HCT116 (cell line): ENCODE data around the gene BMP7. TPM values are rescaled to one million over a fixed set of nuclear protein-coding genes. Genes with fewer than 3 reads are reported as not detected.

Experiments
- ATAC-seq: fragments of 200-7000 bp; cut with Tn5 transposase; 2 replicates; pipeline ENCODE4 v1.9.1; 2020; ENCODE audit warnings: mild to moderate bottlenecking, moderate library complexity
- BruUV-seq: library from RNA; stranded (reverse); fragments of 400-500 nt; replicated peaks from 2 replicates; lab custom pipeline; 2021; lab: Mats Ljungman, UMichigan
- CTCF ChIA-PET: fragments of 300-600 bp; sonication (Branson Sonifier 250); formaldehyde crosslinking; loops from one replicate; lab custom pipeline; 2021; ENCODE audit warnings: antibody characterized with exemption; lab: Charles Lee
- POLR2A ChIA-PET: fragments of 300-600, 350-600 bp; sonication (Branson Sonifier 250); formaldehyde crosslinking; loops from one replicate; lab custom pipeline; 2021; ENCODE audit warnings: antibody characterized with exemption; lab: Charles Lee
- RAD21 ChIA-PET, 2 experiments: fragments of 300-600 bp; sonication (Branson Sonifier 250); formaldehyde crosslinking; loops; one replicate each; lab custom pipeline; 2023; ENCODE audit warnings: low total read pairs in 2 of 2; ENCODE audit not compliant: uncharacterized antibody in 2 of 2, unreplicated experiment in 2 of 2, low non-redundant PET in 1 of 2; lab: Charles Lee
- DNase-seq: peaks from one replicate; pipeline ENCODE4 v3.0.0-alpha.2; 2010; ENCODE audit warnings: low read depth, low spot score
- H2AFZ ChIP-seq: fragments of 200-600 bp; shearing (Covaris generic), sonication (generic); 2 replicates; pipeline ENCODE4 v1.6.1; 2017; ENCODE audit warnings: low read depth, mixed run types, mixed read lengths, antibody characterized with exemption, low read length; ENCODE audit not compliant: poor library complexity, severe bottlenecking
- H3K27ac ChIP-seq: 2 replicates; pipeline ENCODE4 v1.5.1; 2012; ENCODE audit warnings: low read depth, low read length
- H3K27me3 ChIP-seq: fragments of 200-600 bp; sonication (generic); 2 replicates; pipeline ENCODE4 v1.6.1; 2016; ENCODE audit warnings: mixed run types, low read length, mixed read lengths; ENCODE audit not compliant: insufficient read depth
- H3K36me3 ChIP-seq, 2 experiments: fragments of 200-500 bp in 1 of 2; fragments of 200-600 bp in 1 of 2; sonication (Bioruptor generic) in 1 of 2; sonication (generic) in 1 of 2; 2 replicates each; pipeline versions ENCODE4 v1.5.1 to v1.6.1; 2014 to 2016; ENCODE audit warnings: low read length in 2 of 2, inconsistent platforms in 1 of 2, mixed read lengths in 1 of 2, mixed run types in 1 of 2; ENCODE audit not compliant: insufficient read depth in 2 of 2, control insufficient read depth in 1 of 2
- H3K4me1 ChIP-seq, 2 experiments: fragments of 200-600 bp in 1 of 2; sonication (generic) in 1 of 2; 2 replicates each; pipeline versions ENCODE4 v1.5.1 to v1.6.1; 2012 to 2017; ENCODE audit warnings: low read length in 2 of 2, inconsistent platforms in 1 of 2, mild to moderate bottlenecking in 1 of 2, mixed read lengths in 1 of 2, mixed run types in 1 of 2, moderate library complexity in 1 of 2; ENCODE audit not compliant: insufficient read depth in 2 of 2, control insufficient read depth in 1 of 2
- H3K4me2 ChIP-seq: fragments of 200-600 bp; sonication (generic); 2 replicates; pipeline ENCODE4 v1.6.1; 2017; ENCODE audit warnings: mixed run types, low read length, mixed read lengths
- H3K4me3 ChIP-seq, 2 experiments: fragments of 200-600 bp in 1 of 2; sonication (generic) in 1 of 2; replicated peaks in 1 of 2; 2 replicates each; pipeline ENCODE4 v1.5.1; 2011 to 2016; ENCODE audit warnings: low read length in 2 of 2, control low read depth in 1 of 2, low read depth in 1 of 2, mild to moderate bottlenecking in 1 of 2, mixed read lengths in 1 of 2, mixed run types in 1 of 2
- H3K79me2 ChIP-seq: fragments of 200-600 bp; sonication (generic); 2 replicates; pipeline ENCODE4 v1.6.1; 2017; ENCODE audit warnings: mild to moderate bottlenecking, mixed run types, low read length, moderate library complexity, mixed read lengths; ENCODE audit not compliant: insufficient read depth
- H3K9ac ChIP-seq: fragments of 200-600 bp; sonication (generic); 2 replicates; pipeline ENCODE4 v1.6.1; 2016; ENCODE audit warnings: low read length, mixed read lengths
- H3K9me2 ChIP-seq: fragments of 200-600 bp; sonication (generic), shearing (Covaris generic); 2 replicates; pipeline ENCODE4 v1.6.1; 2017; ENCODE audit warnings: mixed run types, mild to moderate bottlenecking, moderate library complexity; ENCODE audit not compliant: insufficient read depth
- H3K9me3 ChIP-seq, 2 experiments: fragments of 200-500 bp in 1 of 2; fragments of 200-600 bp in 1 of 2; sonication (Bioruptor generic) in 1 of 2; sonication (generic) in 1 of 2; 2 replicates each; pipeline ENCODE4 v1.6.1; 2014 to 2017; ENCODE audit warnings: low read length in 2 of 2, mixed read lengths in 2 of 2, inconsistent platforms in 1 of 2, low read depth in 1 of 2, mild to moderate bottlenecking in 1 of 2, mixed run types in 1 of 2, moderate library complexity in 1 of 2; ENCODE audit not compliant: control insufficient read depth in 1 of 2, insufficient read depth in 1 of 2
- H4K20me1 ChIP-seq: fragments of 200-600 bp; sonication (generic), shearing (Covaris generic); 2 replicates; pipeline ENCODE4 v1.6.1; 2017; ENCODE audit warnings: mixed run types, mild to moderate bottlenecking, moderate library complexity; ENCODE audit not compliant: insufficient read depth
- CBX3 ChIP-seq: IDR thresholded peaks from 2 replicates; pipeline ENCODE4 v1.6.1; 2012; ENCODE audit warnings: low read depth
- CEBPB ChIP-seq: IDR thresholded peaks from 2 replicates; pipeline ENCODE4 v1.6.1; 2012; ENCODE audit warnings: low read depth
- EGR1 ChIP-seq: IDR thresholded peaks from 2 replicates; pipeline ENCODE4 v1.6.1; 2012; ENCODE audit warnings: low read depth
- EZH2phosphoT487 ChIP-seq: fragments of 200-600 bp; IDR thresholded peaks from 2 replicates; pipeline ENCODE4 v1.6.1; 2018; ENCODE audit warnings: antibody characterized with exemption, borderline replicate concordance
- FOSL1 ChIP-seq: IDR thresholded peaks from 2 replicates; pipeline ENCODE4 v1.6.1; 2012; ENCODE audit warnings: low read depth
- JUND ChIP-seq: IDR thresholded peaks from 2 replicates; pipeline ENCODE4 v1.6.1; 2012
- SIN3A ChIP-seq: IDR thresholded peaks from 2 replicates; pipeline ENCODE4 v1.6.1; 2012; ENCODE audit warnings: low read depth
- SP1 ChIP-seq: IDR thresholded peaks from 2 replicates; pipeline ENCODE4 v1.6.1; 2012; ENCODE audit warnings: low read depth
- SRF ChIP-seq: IDR thresholded peaks from 2 replicates; pipeline ENCODE4 v1.6.1; 2012; ENCODE audit warnings: low read depth
- TCF7L2 ChIP-seq: IDR thresholded peaks from 2 replicates; pipeline ENCODE4 v1.7.0; 2011; ENCODE audit warnings: borderline replicate concordance, inconsistent platforms; ENCODE audit not compliant: insufficient read depth, insufficient read length; ENCODE audit errors: extremely low read depth
- ZBTB33 ChIP-seq: IDR thresholded peaks from 2 replicates; pipeline ENCODE4 v1.6.1; 2011; ENCODE audit warnings: mild to moderate bottlenecking, low read length, moderate library complexity; ENCODE audit not compliant: insufficient replicate concordance; ENCODE audit errors: extremely low read depth
- ZNF274 ChIP-seq: fragments of 200-500 bp; sonication (Bioruptor generic); IDR thresholded peaks from 2 replicates; pipeline ENCODE4 v1.6.1; 2014; ENCODE audit warnings: mild to moderate bottlenecking, low read depth, low read length, inconsistent platforms
- intact Hi-C: fragments of 100-400 bp; cut with micrococcal nuclease; formaldehyde crosslinking; loops from 2 replicates; pipeline ENCODE4 v1.10.0; 2022
- total RNA-seq: library from RNA; stranded (reverse); gene quantifications from one replicate; pipeline ENCODE4 v1.2.1, GENCODE V29; 2021; ENCODE audit not compliant: unreplicated experiment

BMP7 gene
- total RNA-seq, 1 experiment from 2014 or later = 7.0 TPM

GRCh38 chr20:57176842-57177241 lies 89.6 kb downstream of the BMP7 start (continued):
- TF ChIP-seq TCF7L2 (no peak), EZH2phosphoT487 (no peak), SRF (no peak), JUND (no peak), ZBTB33 (no peak), SP1 (no peak)

- Histone ChIP-seq H3K4me3 (no peak overlapping the region), H3K27me3 (peaks cover 6% of the 10 kb centered on the region; the same call in 1 of the 2 replicates), H3K4me1 (no peaks in the 10 kb centered on the region), H3K27ac (no peak overlapping the region), H2AFZ (no peak overlapping the region), H3K36me3 (no peaks in the 10 kb centered on the region), H3K9ac (no peak overlapping the region), H3K9me2 (no peaks in the 10 kb centered on the region), H4K20me1 (no peaks in the 10 kb centered on the region), H3K79me2 (no peaks in the 10 kb centered on the region), H3K9me3 (no peaks in the 10 kb centered on the region), H3K4me2 (no peak overlapping the region)
- TF ChIP-seq SIN3A (no peak), JUND (no peak), EGR1 (no peak), FOSL1 (no peak), ZNF274 (no peak), CEBPB (no peak), CBX3 (no peak)
- ChIA-PET POLR2A (no interaction called here), CTCF (no interaction called here), RAD21 (no interaction called here)
- intact Hi-C loops = no loop called here
- no TSS peak for BruUV-seq
- DNase-seq (no peak), ATAC-seq (no peak)
Observed at GRCh38 chr20:57175397-57176010, 90.9 kb downstream of the BMP7 start.
